MV-4-11 (cell line): ENCODE measurements around the gene PEPD.

ENCODE experiments used
- DNase-seq: peaks from one replicate; lab custom pipeline; 2025; lab: John Stamatoyannopoulos, UW

The PEPD gene

GRCh38 chr19:33511346-33511745 is 10.2 kb downstream of the PEPD start:
- DNase-seq = no peak

GRCh38 chr19:33510462-33511194 is 11.0 kb downstream of the PEPD start:
- DNase-seq = no peak

GRCh38 chr19:33509774-33510173 is 11.8 kb downstream of the PEPD start:
- DNase-seq = no peak

- DNase-seq = no peak
Measured at GRCh38 chr19:33508941-33509614, 12.5 kb downstream of the PEPD start.

DNA sequence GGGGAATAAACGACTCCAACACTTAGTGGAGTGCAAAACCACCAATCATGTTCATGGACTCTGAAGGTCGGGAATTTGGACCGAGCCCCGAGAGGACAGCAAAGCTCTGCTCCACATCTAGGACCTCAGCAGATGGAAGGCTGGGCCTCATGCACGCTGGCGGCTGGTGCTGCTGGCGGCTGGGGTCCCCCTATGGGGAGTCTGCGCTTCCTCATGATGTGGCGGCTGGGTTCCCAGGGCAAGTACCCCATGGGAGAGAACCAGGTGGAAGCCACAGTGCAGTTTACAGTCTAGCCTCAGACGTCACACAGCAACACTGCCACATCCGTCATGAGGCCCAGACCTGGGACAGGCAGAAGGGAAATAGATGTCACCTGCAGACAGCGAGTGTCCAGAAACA is 13.2 kb downstream of the PEPD start:
- DNase-seq = no peak

GRCh38 chr19:33508009-33508408 is 13.6 kb downstream of the PEPD start:
- no peak for DNase-seq

DNA sequence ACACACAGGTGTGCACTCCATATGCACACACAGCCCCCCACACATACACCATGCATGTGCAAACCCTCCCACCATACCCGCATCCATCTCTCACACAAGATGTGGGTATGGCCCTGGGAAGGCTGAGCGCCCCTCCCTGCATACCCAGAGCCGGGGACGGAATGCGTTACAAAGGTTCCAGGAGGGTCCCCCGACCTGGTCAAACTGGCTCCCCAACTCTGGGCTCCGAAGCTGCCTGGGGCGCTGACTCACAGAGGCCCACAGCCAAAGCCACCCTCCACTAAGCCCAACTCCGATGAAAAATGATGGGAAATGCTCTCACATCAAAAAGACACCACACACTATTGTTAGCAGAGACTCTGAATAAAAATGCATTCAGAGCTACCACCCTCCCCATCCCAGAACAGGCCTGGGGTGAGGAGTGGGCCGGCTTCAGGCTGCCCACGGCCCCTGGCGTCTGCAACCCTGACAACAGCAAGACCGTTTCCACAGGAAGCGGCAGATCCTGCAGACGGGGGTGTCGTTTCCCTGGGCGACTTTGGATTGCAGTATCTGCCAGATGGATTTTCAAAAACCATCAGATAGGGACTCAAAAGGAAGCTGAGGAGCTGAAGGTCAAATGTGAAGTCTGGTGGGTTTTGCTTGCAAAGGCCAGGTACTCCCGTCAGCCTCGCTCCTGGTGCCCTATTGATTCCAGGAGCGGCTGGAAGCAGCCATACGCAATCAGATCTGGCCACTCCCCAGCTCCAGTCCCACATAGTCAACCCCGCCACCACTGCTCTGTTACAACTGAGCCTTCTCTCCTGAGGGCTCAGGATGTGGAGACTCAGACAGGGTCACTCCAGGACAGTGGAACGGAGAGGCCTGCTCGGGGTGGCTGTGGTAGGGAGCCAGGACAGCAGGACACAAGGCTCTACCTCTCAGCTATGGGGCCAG is 14.3 kb downstream of the PEPD start:
- no peak for DNase-seq

DNA sequence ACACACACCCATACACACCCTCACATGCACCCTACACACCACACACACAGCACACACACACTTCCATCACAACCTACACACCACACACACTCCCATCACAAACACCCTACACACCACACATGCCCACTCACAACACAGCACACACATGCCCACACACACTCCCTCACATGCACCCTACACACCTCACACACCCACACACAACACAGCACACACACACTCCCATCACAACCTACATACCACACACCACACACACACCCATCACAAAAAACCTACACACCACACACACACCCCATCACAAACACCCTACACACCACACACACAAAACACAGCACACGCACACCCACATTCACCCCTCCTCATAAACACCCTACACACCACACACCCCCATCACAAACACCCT is 15.1 kb downstream of the PEPD start:
- no peak for DNase-seq

DNA sequence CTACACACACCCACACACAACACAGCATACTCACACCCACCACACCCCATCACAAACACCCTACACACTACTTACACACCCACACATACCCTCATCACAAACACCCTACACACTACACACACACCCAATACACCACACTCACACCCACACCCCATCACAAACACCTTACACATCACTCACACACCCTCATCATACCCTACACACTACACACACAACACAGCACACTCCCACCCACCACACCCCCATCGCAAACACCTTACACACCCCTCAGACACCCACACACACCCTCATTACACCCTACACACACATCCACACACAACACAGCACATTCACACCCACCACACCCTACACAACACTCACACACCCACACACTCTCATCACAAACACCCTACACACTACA is 15.8 kb downstream of the PEPD start:
- no peak for DNase-seq

GRCh38 chr19:33505148-33505547 is 16.4 kb downstream of the PEPD start:
- no peak for DNase-seq

- DNase-seq = no peak
Measured at GRCh38 chr19:33504058-33504444, 17.5 kb downstream of the PEPD start.

GRCh38 chr19:33503433-33504057 is 18.0 kb downstream of the PEPD start:
- no peak for DNase-seq

GRCh38 chr19:33503030-33503429 is 18.6 kb downstream of the PEPD start:
- no peak for DNase-seq

GRCh38 chr19:33502521-33502920 is 19.1 kb downstream of the PEPD start:
- DNase-seq = no peak

- no peak for DNase-seq
Measured at GRCh38 chr19:33501693-33502356, 19.8 kb downstream of the PEPD start.

GRCh38 chr19:33500991-33501390 is 20.6 kb downstream of the PEPD start:
- no peak for DNase-seq

DNA sequence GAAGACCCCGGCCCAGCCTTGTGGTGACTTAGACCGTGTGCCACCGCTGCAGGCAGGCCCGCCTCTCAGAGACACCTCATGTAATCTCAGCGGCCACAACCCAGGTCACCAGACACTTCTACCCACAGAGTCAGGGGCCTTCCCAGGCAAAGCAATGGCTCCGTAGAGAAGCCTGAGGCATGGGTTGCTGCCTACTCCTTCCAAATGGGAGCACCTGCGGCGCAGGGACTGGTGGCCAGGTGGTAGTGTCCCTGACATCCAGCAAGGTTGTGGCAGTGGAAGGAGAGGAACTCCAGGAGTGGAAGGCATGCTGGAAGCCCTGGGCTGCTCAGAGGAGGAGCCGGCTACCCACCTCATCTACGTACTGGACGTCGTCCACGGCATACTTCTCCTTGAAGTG is 21.0 kb downstream of the PEPD start:
- DNase-seq = no peak

DNA sequence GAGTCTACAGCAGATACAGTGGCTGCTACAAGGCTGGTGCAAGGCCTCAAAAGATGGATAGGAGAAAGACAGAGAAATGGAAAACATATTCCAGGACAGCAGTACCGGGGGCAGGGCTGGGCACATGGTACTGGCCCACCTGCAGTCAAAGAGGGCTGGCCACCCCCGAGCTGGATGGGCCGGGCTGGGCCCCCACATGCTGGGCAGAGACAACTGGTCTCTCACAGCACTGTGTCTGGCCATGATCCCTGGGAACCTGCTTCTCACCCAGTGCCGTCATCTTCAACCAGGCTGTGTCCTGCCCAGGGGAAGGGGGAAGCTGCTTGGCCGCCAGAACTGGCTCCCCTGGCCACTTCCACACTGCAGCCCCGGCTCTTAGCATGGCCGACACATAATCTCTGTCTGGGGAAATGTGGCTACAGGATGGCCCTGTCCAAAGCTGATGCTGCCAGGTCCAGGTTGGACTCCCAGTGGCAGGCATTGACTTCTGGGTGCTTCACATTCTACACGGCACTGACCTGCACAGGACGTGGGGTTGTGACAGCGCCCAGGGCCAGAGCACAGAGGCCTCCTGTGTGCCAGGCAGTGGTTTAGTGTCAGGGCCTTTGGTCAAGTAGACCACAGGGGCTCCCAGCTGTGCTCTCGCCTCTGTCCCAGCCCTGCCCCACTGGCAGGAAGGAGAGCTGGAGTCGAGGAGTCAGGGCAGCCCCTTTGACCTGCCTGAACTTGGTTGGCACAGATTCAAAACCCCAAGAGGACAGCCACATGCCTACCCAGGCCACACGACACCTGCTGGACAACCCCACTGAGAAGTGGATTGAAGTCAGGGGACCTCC is 21.7 kb downstream of the PEPD start:
- DNase-seq = no peak

GRCh38 chr19:33499248-33499647 is 22.3 kb downstream of the PEPD start:
- no peak for DNase-seq

GRCh38 chr19:33498391-33499000 is 23.1 kb downstream of the PEPD start:
- DNase-seq = no peak
